ENCODE measurements around the gene STOX2.

Gene STOX2

GRCh38 chr4:183932576-183932975 is 27.5 kb downstream of the STOX2 start:
- H3K4me3 ChIP-seq (ENCODE audit: low read depth, low read length): no peak overlapping the region
- no peak for TF ChIP-seq CTCF (IDR thresholded peaks at IDR 0.05; ENCODE audit: insufficient read depth, low read depth, low read length, missing control alignments)
- DNase-seq (ENCODE audit: low read depth): no peak

- TF ChIP-seq CTCF (IDR thresholded peaks at IDR 0.05; ENCODE audit: insufficient read depth, low read depth, low read length, missing control alignments): no peak
- no peak overlapping the region for H3K4me3 ChIP-seq (ENCODE audit: low read depth, low read length)
- DNase-seq (ENCODE audit: low read depth): no peak
Observed at GRCh38 chr4:183934761-183935160, 29.7 kb downstream of the STOX2 start.

GRCh38 chr4:183935355-183936005 is 30.4 kb downstream of the STOX2 start:
- no peak for TF ChIP-seq CTCF (IDR thresholded peaks at IDR 0.05; ENCODE audit: insufficient read depth, low read depth, low read length, missing control alignments)
- DNase-seq (ENCODE audit: low read depth): no peak
- no peak overlapping the region for H3K4me3 ChIP-seq (ENCODE audit: low read depth, low read length)

GRCh38 chr4:183936047-183936446 is 30.9 kb downstream of the STOX2 start:
- DNase-seq (ENCODE audit: low read depth): no peak
- no peak for TF ChIP-seq CTCF (IDR thresholded peaks at IDR 0.05; ENCODE audit: insufficient read depth, low read depth, low read length, missing control alignments)
- H3K4me3 ChIP-seq (ENCODE audit: low read depth, low read length): no peak overlapping the region

GRCh38 chr4:183936574-183937345 is 31.7 kb downstream of the STOX2 start:
- no peak for DNase-seq (ENCODE audit: low read depth)
- no peak for TF ChIP-seq CTCF (IDR thresholded peaks at IDR 0.05; ENCODE audit: insufficient read depth, low read depth, low read length, missing control alignments)

GRCh38 chr4:183940864-183941263 is 35.8 kb downstream of the STOX2 start:
- no peak for TF ChIP-seq CTCF (IDR thresholded peaks at IDR 0.05; ENCODE audit: insufficient read depth, low read depth, low read length, missing control alignments)
- no peak overlapping the region for H3K4me3 ChIP-seq (ENCODE audit: low read depth, low read length)
- no peak for DNase-seq (ENCODE audit: low read depth)

More at GRCh38 chr4:183936574-183937345, 31.7 kb downstream of the STOX2 start:
- H3K4me3 ChIP-seq (ENCODE audit: low read depth, low read length): no peak overlapping the region
